HEK293 (cell line): ENCODE results near the gene PLEKHF1.

Source experiments
- HOXC10 ChIP-seq: sonication (generic); formaldehyde crosslinking; IDR thresholded peaks from 2 replicates; pipeline ENCODE4 v1.8.1; 2023; ENCODE audit warnings: mild to moderate bottlenecking, missing genetic modification reagents
- PRDM2 ChIP-seq: fragments of 450-650 bp; formaldehyde crosslinking; IDR thresholded peaks from 2 replicates; pipeline ENCODE4 v1.5.1; 2016; ENCODE audit warnings: missing biosample characterization, missing genetic modification characterization, borderline replicate concordance
- SCRT2 ChIP-seq: fragments of 450-650 bp; formaldehyde crosslinking; IDR thresholded peaks from 2 replicates; pipeline ENCODE4 v1.5.1; 2016; ENCODE audit warnings: missing biosample characterization, missing genetic modification characterization
- SP3 ChIP-seq: fragments of 450-650 bp; formaldehyde crosslinking; IDR thresholded peaks from 2 replicates; pipeline ENCODE4 v1.5.1; 2016; ENCODE audit warnings: missing biosample characterization, missing genetic modification characterization
- TCF7L2 ChIP-seq: IDR thresholded peaks from 2 replicates; pipeline ENCODE4 v1.6.1; 2011; ENCODE audit warnings: low read depth, mild to moderate bottlenecking, inconsistent platforms, low read length, moderate library complexity, borderline replicate concordance
- ZBTB7A ChIP-seq: fragments of 450-650 bp; formaldehyde crosslinking; IDR thresholded peaks from 2 replicates; pipeline ENCODE4 v1.5.1; 2016; ENCODE audit warnings: low read depth, missing biosample characterization, missing genetic modification characterization
- ZFP37 ChIP-seq: fragments of 450-650 bp; formaldehyde crosslinking; IDR thresholded peaks from 2 replicates; pipeline ENCODE4 v1.5.1; 2016; ENCODE audit warnings: missing biosample characterization, missing genetic modification characterization
- ZNF169 ChIP-seq: fragments of 450-650 bp; formaldehyde crosslinking; IDR thresholded peaks from 2 replicates; pipeline ENCODE4 v1.5.1; 2016; ENCODE audit warnings: missing biosample characterization, missing genetic modification characterization
- ZNF184 ChIP-seq: fragments of 450-650 bp; IDR thresholded peaks from 2 replicates; pipeline ENCODE4 v1.5.1; 2018; ENCODE audit warnings: missing biosample characterization, mild to moderate bottlenecking, missing genetic modification characterization
- ZNF19 ChIP-seq: fragments of 450-650 bp; formaldehyde crosslinking; IDR thresholded peaks from 2 replicates; pipeline ENCODE4; 2016; ENCODE audit warnings: missing biosample characterization, missing genetic modification characterization, low read depth
- ZNF211 ChIP-seq: fragments of 450-650 bp; formaldehyde crosslinking; IDR thresholded peaks from 2 replicates; pipeline ENCODE4 v1.5.1; 2016; ENCODE audit warnings: low read depth, missing biosample characterization, missing genetic modification characterization
- ZNF324 ChIP-seq: fragments of 450-650 bp; formaldehyde crosslinking; IDR thresholded peaks from 2 replicates; pipeline ENCODE4 v1.5.1; 2016; ENCODE audit warnings: missing biosample characterization, missing genetic modification characterization
- ZNF350 ChIP-seq: fragments of 450-650 bp; formaldehyde crosslinking; IDR thresholded peaks from 2 replicates; pipeline ENCODE4 v1.5.0; 2017; ENCODE audit warnings: missing biosample characterization, mild to moderate bottlenecking, missing genetic modification characterization
- ZNF391 ChIP-seq: fragments of 450-650 bp; formaldehyde crosslinking; IDR thresholded peaks from 2 replicates; pipeline ENCODE4 v1.5.1; 2016; ENCODE audit warnings: low read depth, missing biosample characterization, missing genetic modification characterization, borderline replicate concordance
- ZNF394 ChIP-seq: fragments of 450-650 bp; formaldehyde crosslinking; IDR thresholded peaks from 2 replicates; pipeline ENCODE4 v1.5.1; 2016; ENCODE audit warnings: missing biosample characterization, missing genetic modification characterization, mild to moderate bottlenecking, moderate library complexity, borderline replicate concordance
- ZNF416 ChIP-seq: fragments of 450-650 bp; formaldehyde crosslinking; IDR thresholded peaks from 2 replicates; pipeline ENCODE4 v1.5.1; 2016; ENCODE audit warnings: missing biosample characterization, missing genetic modification characterization
- ZNF501 ChIP-seq: fragments of 450-650 bp; formaldehyde crosslinking; IDR thresholded peaks from 2 replicates; pipeline ENCODE4 v1.5.1; 2016; ENCODE audit warnings: missing biosample characterization, missing genetic modification characterization
- ZNF596 ChIP-seq: fragments of 450-650 bp; IDR thresholded peaks from 2 replicates; pipeline ENCODE4 v1.5.0; 2018; ENCODE audit warnings: missing biosample characterization, mild to moderate bottlenecking, missing genetic modification characterization, moderate library complexity
- ZNF600 ChIP-seq: fragments of 450-650 bp; formaldehyde crosslinking; IDR thresholded peaks from 2 replicates; pipeline ENCODE4 v1.5.1; 2016; ENCODE audit warnings: missing biosample characterization, missing genetic modification characterization
- ZNF610 ChIP-seq: fragments of 450-650 bp; formaldehyde crosslinking; IDR thresholded peaks from 2 replicates; pipeline ENCODE4 v1.5.1; 2016; ENCODE audit warnings: missing biosample characterization, missing genetic modification characterization, borderline replicate concordance
- ZNF629 ChIP-seq: fragments of 450-650 bp; formaldehyde crosslinking; IDR thresholded peaks from 2 replicates; pipeline ENCODE4 v1.5.1; 2017; ENCODE audit warnings: missing biosample characterization, missing genetic modification characterization
- ZNF654 ChIP-seq: fragments of 450-650 bp; formaldehyde crosslinking; IDR thresholded peaks from 2 replicates; pipeline ENCODE4 v1.5.1; 2016; ENCODE audit warnings: low read depth, missing biosample characterization, missing genetic modification characterization
- ZSCAN16 ChIP-seq: fragments of 450-650 bp; formaldehyde crosslinking; IDR thresholded peaks from 2 replicates; pipeline ENCODE4 v1.5.1; 2016; ENCODE audit warnings: missing biosample characterization, missing genetic modification characterization
- ZSCAN23 ChIP-seq: fragments of 450-650 bp; formaldehyde crosslinking; IDR thresholded peaks from 2 replicates; pipeline ENCODE4 v1.5.1; 2016; ENCODE audit warnings: missing biosample characterization, missing genetic modification characterization
- TF ChIP-seq, protein P1 (sequence below): fragments of 450-650 bp; formaldehyde crosslinking; IDR thresholded peaks from 2 replicates; pipeline ENCODE4 v1.5.1; 2016; ENCODE audit warnings: missing biosample characterization, missing genetic modification characterization, low read depth
- TF ChIP-seq, protein P2 (sequence below): fragments of 450-650 bp; formaldehyde crosslinking; IDR thresholded peaks from 2 replicates; pipeline ENCODE4 v1.5.1; 2016; ENCODE audit warnings: missing biosample characterization, missing genetic modification characterization
- TF ChIP-seq, protein P3 (sequence below): fragments of 450-650 bp; formaldehyde crosslinking; optimal IDR thresholded peaks from 2 replicates; pipeline ENCODE3; 2016; ENCODE audit warnings: missing biosample characterization, mild to moderate bottlenecking, missing genetic modification characterization
- TF ChIP-seq, protein P4 (sequence below): fragments of 450-650 bp; formaldehyde crosslinking; IDR thresholded peaks from 2 replicates; pipeline ENCODE4 v1.5.1; 2016; ENCODE audit warnings: missing biosample characterization, missing genetic modification characterization

PLEKHF1 gene

DNA sequence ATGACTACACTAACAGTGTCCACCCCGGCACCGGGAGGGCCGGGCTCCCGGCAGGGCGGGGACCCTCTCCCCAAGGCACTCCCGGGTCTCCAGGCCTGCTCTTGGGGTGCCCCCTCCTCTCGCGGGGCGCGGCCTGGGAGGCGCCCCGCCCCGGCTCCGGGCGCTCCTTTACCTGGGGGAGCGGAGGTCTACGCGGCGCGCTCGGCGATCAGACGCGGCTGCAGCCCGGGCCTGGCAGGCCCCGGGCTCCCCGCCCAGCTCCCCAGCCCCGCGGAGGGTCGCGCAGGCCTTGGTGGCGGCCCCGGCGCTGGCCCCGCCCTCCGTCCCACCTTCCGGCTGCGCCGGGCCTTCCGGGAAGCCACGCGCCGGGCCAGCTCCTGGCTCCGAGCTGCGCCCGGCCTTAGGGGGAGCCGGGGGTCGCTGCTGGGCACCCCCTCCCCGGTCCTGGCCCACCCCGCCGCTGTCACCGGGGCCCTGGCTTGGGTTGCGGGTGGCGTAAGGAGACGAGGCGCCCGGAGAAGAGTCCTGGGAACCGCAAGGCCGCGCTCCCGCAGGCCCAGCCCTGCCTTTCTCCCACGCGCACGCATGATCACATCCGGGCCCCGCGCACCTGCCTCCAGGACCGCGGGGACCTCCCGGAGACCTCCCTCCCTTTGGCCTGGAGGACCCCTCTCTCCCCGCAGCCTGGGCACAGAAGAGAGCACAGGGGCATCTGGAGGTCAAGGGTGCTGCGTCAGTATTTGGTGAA is 49.9 kb downstream of the PLEKHF1 start, which contains the start of gene C19orf12 (continued):
- TF ChIP-seq, protein P1, sequence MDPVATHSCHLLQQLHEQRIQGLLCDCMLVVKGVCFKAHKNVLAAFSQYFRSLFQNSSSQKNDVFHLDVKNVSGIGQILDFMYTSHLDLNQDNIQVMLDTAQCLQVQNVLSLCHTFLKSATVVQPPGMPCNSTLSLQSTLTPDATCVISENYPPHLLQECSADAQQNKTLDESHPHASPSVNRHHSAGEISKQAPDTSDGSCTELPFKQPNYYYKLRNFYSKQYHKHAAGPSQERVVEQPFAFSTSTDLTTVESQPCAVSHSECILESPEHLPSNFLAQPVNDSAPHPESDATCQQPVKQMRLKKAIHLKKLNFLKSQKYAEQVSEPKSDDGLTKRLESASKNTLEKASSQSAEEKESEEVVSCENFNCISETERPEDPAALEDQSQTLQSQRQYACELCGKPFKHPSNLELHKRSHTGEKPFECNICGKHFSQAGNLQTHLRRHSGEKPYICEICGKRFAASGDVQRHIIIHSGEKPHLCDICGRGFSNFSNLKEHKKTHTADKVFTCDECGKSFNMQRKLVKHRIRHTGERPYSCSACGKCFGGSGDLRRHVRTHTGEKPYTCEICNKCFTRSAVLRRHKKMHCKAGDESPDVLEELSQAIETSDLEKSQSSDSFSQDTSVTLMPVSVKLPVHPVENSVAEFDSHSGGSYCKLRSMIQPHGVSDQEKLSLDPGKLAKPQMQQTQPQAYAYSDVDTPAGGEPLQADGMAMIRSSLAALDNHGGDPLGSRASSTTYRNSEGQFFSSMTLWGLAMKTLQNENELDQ (tag by site-specific recombination) = no peak
- TF ChIP-seq ZNF324 (tag by site-specific recombination) (peak; percentile 56; the same call in 1 of the 2 replicates), ZNF501 (tag by site-specific recombination) (peak; percentile 96), ZNF350 (tag by site-specific recombination) (no peak), ZNF394 (tag by site-specific recombination) (no peak), ZFP37 (peak; percentile 96), ZNF596 (tag by site-specific recombination) (peak; percentile 54), SP3 (tag by site-specific recombination) (peak; percentile 79), ZSCAN16 (tag by site-specific recombination) (peak; percentile 43; the same call in 1 of the 2 replicates), ZBTB7A (tag by site-specific recombination) (peak; percentile 90), ZSCAN23 (no peak), ZNF19 (tag by site-specific recombination) (no peak), ZNF610 (tag by site-specific recombination) (no peak), PRDM2 (tag by site-specific recombination) (no peak), TCF7L2 (no peak), SCRT2 (tag by site-specific recombination) (no peak), ZNF416 (tag by site-specific recombination) (no peak), ZNF184 (no peak), HOXC10 (CRISPR knock-in tag) (no peak; the same call in 1 of the 2 replicates), ZNF391 (tag by site-specific recombination) (peak; percentile 95), ZNF600 (no peak), ZNF654 (tag by site-specific recombination) (no peak), ZNF211 (no peak), ZNF629 (tag by site-specific recombination) (no peak), ZNF169 (tag by site-specific recombination) (no peak)
- TF ChIP-seq, protein P2, sequence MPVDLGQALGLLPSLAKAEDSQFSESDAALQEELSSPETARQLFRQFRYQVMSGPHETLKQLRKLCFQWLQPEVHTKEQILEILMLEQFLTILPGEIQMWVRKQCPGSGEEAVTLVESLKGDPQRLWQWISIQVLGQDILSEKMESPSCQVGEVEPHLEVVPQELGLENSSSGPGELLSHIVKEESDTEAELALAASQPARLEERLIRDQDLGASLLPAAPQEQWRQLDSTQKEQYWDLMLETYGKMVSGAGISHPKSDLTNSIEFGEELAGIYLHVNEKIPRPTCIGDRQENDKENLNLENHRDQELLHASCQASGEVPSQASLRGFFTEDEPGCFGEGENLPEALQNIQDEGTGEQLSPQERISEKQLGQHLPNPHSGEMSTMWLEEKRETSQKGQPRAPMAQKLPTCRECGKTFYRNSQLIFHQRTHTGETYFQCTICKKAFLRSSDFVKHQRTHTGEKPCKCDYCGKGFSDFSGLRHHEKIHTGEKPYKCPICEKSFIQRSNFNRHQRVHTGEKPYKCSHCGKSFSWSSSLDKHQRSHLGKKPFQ = no peak
- TF ChIP-seq, protein P3, sequence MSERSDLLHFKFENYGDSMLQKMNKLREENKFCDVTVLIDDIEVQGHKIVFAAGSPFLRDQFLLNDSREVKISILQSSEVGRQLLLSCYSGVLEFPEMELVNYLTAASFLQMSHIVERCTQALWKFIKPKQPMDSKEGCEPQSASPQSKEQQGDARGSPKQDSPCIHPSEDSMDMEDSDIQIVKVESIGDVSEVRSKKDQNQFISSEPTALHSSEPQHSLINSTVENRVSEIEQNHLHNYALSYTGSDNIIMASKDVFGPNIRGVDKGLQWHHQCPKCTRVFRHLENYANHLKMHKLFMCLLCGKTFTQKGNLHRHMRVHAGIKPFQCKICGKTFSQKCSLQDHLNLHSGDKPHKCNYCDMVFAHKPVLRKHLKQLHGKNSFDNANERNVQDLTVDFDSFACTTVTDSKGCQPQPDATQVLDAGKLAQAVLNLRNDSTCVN = peak; percentile 97
- TF ChIP-seq, protein P4, sequence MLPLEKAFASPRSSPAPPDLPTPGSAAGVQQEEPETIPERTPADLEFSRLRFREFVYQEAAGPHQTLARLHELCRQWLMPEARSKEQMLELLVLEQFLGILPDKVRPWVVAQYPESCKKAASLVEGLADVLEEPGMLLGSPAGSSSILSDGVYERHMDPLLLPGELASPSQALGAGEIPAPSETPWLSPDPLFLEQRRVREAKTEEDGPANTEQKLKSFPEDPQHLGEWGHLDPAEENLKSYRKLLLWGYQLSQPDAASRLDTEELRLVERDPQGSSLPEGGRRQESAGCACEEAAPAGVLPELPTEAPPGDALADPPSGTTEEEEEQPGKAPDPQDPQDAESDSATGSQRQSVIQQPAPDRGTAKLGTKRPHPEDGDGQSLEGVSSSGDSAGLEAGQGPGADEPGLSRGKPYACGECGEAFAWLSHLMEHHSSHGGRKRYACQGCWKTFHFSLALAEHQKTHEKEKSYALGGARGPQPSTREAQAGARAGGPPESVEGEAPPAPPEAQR (tag by site-specific recombination) = no peak
